Stomach (tissue), 9 donors: ENCODE data around the gene LIMA1. TPM values are rescaled to one million over a fixed set of nuclear protein-coding genes. Genes with fewer than 3 reads are reported as not detected.

ENCODE experiments used
- DNase-seq, 2 donors: peaks; one replicate each; pipeline versions ENCODE4 v3.0.0 to v3.0.0-alpha.2; 2013 to 2019
- H3K27ac ChIP-seq, 5 donors: fragments of 200-600 bp in 4 of 5; sonication (generic) in 4 of 5; one replicate each; pipeline ENCODE4 v1.5.1; 2013 to 2019; ENCODE audit warnings: mild to moderate bottlenecking in 1 of 5, moderate library complexity in 1 of 5
- H3K27me3 ChIP-seq, 3 donors: fragments of 200-600 bp; sonication (generic); one replicate each; pipeline ENCODE4 v1.5.1; 2017 to 2019; ENCODE audit warnings: mixed run types in 1 of 3
- H3K36me3 ChIP-seq, 4 donors: fragments of 200-600 bp; sonication (generic); 1 replicate in 3 of 4; 2 replicates in 1 of 4; pipeline ENCODE4 v1.5.1; 2016 to 2019
- H3K4me1 ChIP-seq, 4 donors: fragments of 200-600 bp; sonication (generic); one replicate each; pipeline ENCODE4 v1.5.1; 2016 to 2019
- H3K4me3 ChIP-seq, 4 donors: fragments of 200-600 bp; sonication (generic) in 3 of 4; one replicate each; pipeline ENCODE4 v1.5.1; 2016 to 2019; ENCODE audit warnings: mild to moderate bottlenecking in 1 of 4
- H3K9me3 ChIP-seq, 4 donors: fragments of 200-600 bp; sonication (generic); one replicate each; pipeline ENCODE4 v1.5.1; 2016 to 2019
- CTCF ChIP-seq, 7 experiments: fragments of 450-650 bp in 4 of 7; fragments of 200-600 bp in 3 of 7; sonication (generic) in 3 of 7; IDR thresholded peaks; one replicate each; pipeline ENCODE4 v1.5.1; 2016 to 2019; ENCODE audit warnings: antibody characterized with exemption in 7 of 7, control low read depth in 2 of 7, mild to moderate bottlenecking in 1 of 7
- EP300 ChIP-seq: sonication (generic); formaldehyde crosslinking; IDR thresholded peaks from one replicate; pipeline ENCODE4 v1.6.1; 2017; ENCODE audit warnings: antibody characterized with exemption
- POLR2A ChIP-seq, 4 donors: fragments of 450-650 bp; IDR thresholded peaks; one replicate each; pipeline ENCODE4 v1.6.1; 2016; ENCODE audit warnings: antibody characterized with exemption in 4 of 4, control low read depth in 2 of 4, mild to moderate bottlenecking in 1 of 4, moderate library complexity in 1 of 4
- POLR2AphosphoS5 ChIP-seq, 3 donors: sonication (generic); formaldehyde crosslinking; IDR thresholded peaks; one replicate each; pipeline ENCODE4 v1.6.1; 2016; ENCODE audit warnings: antibody characterized with exemption in 3 of 3
- WGBS, 5 donors: extraction: QIAGEN DNeasy Blood & Tissue Kit in 3 of 5; methylation state at CpG; one replicate each; pipeline versions ENCODE4 v1.1.5 to v1.1.7; 2013 to 2018; 5-methylcytosine and 5-hydroxymethylcytosine counted together
- intact Hi-C: fragments of 100-400 bp; cut with DNase I; formaldehyde crosslinking; loops from one replicate; pipeline ENCODE4 v1.15.1; 2023; ENCODE audit warnings: low total_unique reads
- polyA plus RNA-seq, 3 donors: library from polyadenylated mRNA; stranded (reverse); fragments of 200-250 nt; gene quantifications; one replicate each; pipeline ENCODE4 v1.2.3, GENCODE V29; 2013
- total RNA-seq, 5 donors: library from RNA; depleted of rRNA; stranded (reverse); fragments of >200 nt; gene quantifications; one replicate each; pipeline versions ENCODE4 v1.1.0 to v1.2.3, GENCODE V29; 2014 to 2016
- donor health status: healthy with polysubstance abuse.
- donor health status: Bipolar disorder and iron deficiency.
- donor health status: healthy.

LIMA1 gene
- total and polyA plus RNA-seq, 8 donors: 28.7 to 143 (median 83.2) TPM

GRCh38 chr12:50213439-50213838 lies 69.9 kb downstream of the LIMA1 start:
- DNase-seq: no peak
- WGBS, 5 donors: 84 to 93% (median 89%) methylated on average over 2 of the region's 2 CpGs
- no peaks in the 10 kb centered on the region for H3K9me3 ChIP-seq
- no peak overlapping the region for H3K4me3 ChIP-seq
- peaks cover 0 to 33% (median 25%) of the 10 kb centered on the region in 4 donors for H3K36me3 ChIP-seq
- H3K4me1 ChIP-seq: peaks cover 5 to 58% (median 22%) of the 10 kb centered on the region in 4 donors
- no peaks in the 10 kb centered on the region for H3K27me3 ChIP-seq
- intact Hi-C loops: no loop called here
- TF ChIP-seq POLR2AphosphoS5 (IDR thresholded peaks at IDR 0.05): no peak
- no peak for TF ChIP-seq CTCF (IDR thresholded peaks at IDR 0.05)
- TF ChIP-seq EP300: no peak
- no peak for TF ChIP-seq POLR2A (IDR thresholded peaks at IDR 0.05)
- peak overlapping the region in 1 of 5 donors; percentile 66 for H3K27ac ChIP-seq

DNA sequence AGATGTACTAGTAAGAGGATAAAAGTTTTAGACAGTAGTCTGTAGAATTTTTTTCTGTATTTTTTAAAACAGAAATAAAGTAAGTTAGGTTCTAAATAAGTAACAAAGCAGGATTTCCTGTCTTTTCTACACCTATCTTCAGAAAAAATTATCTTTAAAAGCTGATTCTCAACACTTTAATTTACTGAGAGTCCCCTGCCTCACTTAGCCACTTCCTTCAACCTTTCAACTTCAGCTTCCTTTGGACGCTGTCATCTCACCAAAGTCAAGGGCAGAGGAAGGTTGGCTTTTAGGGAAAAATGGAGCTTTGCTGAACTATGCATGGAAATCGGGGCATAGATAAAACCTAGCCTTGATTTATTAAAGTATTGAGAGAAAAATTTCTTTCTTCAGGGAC lies 71.3 kb downstream of the LIMA1 start:
- H3K9me3 ChIP-seq: no peaks in the 10 kb centered on the region
- peaks cover 3 to 22% (median 17%) of the 10 kb centered on the region in 4 donors for H3K36me3 ChIP-seq
- H3K4me1 ChIP-seq: peaks cover 5 to 53% (median 22%) of the 10 kb centered on the region in 4 donors
- 69 to 79% (median 77%) methylated on average over 2 of the region's 2 CpGs for WGBS, 5 donors
- TF ChIP-seq POLR2A (IDR thresholded peaks at IDR 0.05) (no peak), CTCF (IDR thresholded peaks at IDR 0.05) (no peak), POLR2AphosphoS5 (IDR thresholded peaks at IDR 0.05) (no peak), EP300 (no peak)
- H3K27me3 ChIP-seq: no peaks in the 10 kb centered on the region
- DNase-seq: no peak
- peak overlapping the region in 4 of 5 donors; percentile 10 to 66 (median 24) for H3K27ac ChIP-seq
- intact Hi-C loops: no loop called here
- H3K4me3 ChIP-seq: no peak overlapping the region

DNA sequence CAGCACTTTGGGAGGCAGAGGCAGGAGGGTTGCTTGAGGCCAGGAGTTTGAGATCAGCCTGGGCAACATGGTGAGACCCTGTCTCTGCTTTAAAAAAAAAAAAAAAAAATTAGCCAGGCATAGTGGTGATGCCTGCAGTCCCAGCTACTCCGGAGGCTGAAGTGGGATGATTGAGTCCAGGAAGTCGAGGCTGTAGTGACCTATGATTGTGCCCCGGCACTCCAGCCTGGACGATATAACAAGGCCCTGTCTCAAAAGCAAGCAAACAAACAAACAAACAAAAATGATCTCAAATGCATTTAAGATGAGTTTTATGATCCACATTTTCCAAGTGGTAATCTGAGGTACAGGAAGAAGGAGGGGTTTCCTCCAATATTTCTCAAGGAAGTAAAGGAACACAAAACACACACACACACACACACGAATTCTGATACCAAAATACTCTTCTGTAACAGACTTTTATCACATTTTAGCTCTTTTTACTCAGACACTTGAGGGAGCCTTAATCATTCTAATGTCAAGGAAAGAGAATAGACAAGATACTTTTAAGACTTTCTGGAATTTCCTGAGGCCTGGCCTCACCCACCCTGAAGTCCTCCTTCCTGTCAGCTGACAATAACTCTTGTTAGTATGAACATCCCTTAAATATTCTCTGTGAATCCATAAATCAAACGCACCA lies 71.8 kb downstream of the LIMA1 start:
- no peak for TF ChIP-seq CTCF (IDR thresholded peaks at IDR 0.05)
- TF ChIP-seq POLR2A (IDR thresholded peaks at IDR 0.05): no peak
- TF ChIP-seq EP300: no peak
- TF ChIP-seq POLR2AphosphoS5 (IDR thresholded peaks at IDR 0.05): no peak
- intact Hi-C loops: no loop called here
- H3K36me3 ChIP-seq: peaks cover 3 to 22% (median 21%) of the 10 kb centered on the region in 4 donors
- no peaks in the 10 kb centered on the region for H3K9me3 ChIP-seq
- peak overlapping the region in 4 of 5 donors; percentile 10 to 66 (median 24) for H3K27ac ChIP-seq
- no peak overlapping the region for H3K4me3 ChIP-seq
- peaks cover 5 to 52% (median 22%) of the 10 kb centered on the region in 4 donors for H3K4me1 ChIP-seq
- 52 to 71% (median 70%) methylated on average over 6 of the region's 6 CpGs for WGBS, 5 donors
- H3K27me3 ChIP-seq: no peaks in the 10 kb centered on the region
- DNase-seq: no peak

DNA sequence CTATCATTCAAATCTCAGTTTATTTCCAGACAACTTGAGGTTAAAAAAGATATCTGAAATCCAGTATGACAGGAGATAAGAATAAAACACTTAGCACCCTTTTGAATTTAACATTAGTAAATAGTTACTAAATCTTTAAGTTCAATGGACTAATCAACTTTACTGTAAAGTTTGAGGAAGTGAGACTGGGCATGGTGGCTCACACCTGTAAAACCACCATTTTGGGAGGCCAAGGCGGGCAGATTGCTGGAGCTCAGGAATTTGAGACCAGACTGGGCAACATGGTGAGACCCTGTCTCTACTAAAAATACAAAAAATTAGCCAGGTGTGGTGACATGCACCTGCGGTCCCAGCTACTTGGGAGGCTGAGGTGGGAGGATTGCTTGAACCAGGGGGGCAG lies 75.9 kb downstream of the LIMA1 start:
- no peak for DNase-seq
- intact Hi-C loops: no loop called here
- Histone ChIP-seq H3K27me3 (no peaks in the 10 kb centered on the region), H3K4me1 (peaks cover 0 to 31% (median 7%) of the 10 kb centered on the region in 4 donors), H3K27ac (no peak overlapping the region), H3K36me3 (peaks cover 23 to 54% (median 43%) of the 10 kb centered on the region in 4 donors), H3K4me3 (no peak overlapping the region), H3K9me3 (no peaks in the 10 kb centered on the region)
- WGBS, 5 donors: 91 to 98% (median 96%) methylated on average over 2 of the region's 2 CpGs
- TF ChIP-seq CTCF (IDR thresholded peaks at IDR 0.05) (no peak), EP300 (no peak), POLR2AphosphoS5 (IDR thresholded peaks at IDR 0.05) (no peak), POLR2A (IDR thresholded peaks at IDR 0.05) (no peak)
